PC-9 (cell line): ENCODE measurements around the gene DEFB114. TPM values are rescaled to one million over a fixed set of nuclear protein-coding genes. Genes with fewer than 3 reads are reported as not detected.

Experiments used
- BruUV-seq: library from RNA; stranded (reverse); fragments of 400-500 nt; replicated peaks from 2 replicates; lab custom pipeline; 2021; lab: Mats Ljungman, UMichigan
- CTCF ChIA-PET: fragments of 300-600 bp; sonication (Branson Sonifier 250); formaldehyde crosslinking; loops from one replicate; lab custom pipeline; 2022; ENCODE audit warnings: antibody characterized with exemption; lab: Charles Lee
- POLR2A ChIA-PET: fragments of 300-600 bp; sonication (Branson Sonifier 250); formaldehyde crosslinking; loops from one replicate; lab custom pipeline; 2022; ENCODE audit warnings: antibody characterized with exemption; ENCODE audit not compliant: unreplicated experiment; lab: Charles Lee
- DNase-seq, 2 experiments: peaks; one replicate each; pipeline versions ENCODE4 v3.0.0 to v3.0.0-alpha.2; 2015 to 2022; ENCODE audit warnings: mixed read lengths in 1 of 2
- H2AFZ ChIP-seq: fragments of 200-600 bp; sonication (generic); 2 replicates; pipeline ENCODE4 v1.8.1; 2017; ENCODE audit warnings: antibody characterized with exemption
- H3F3A ChIP-seq: fragments of 200-600 bp; sonication (generic); 2 replicates; pipeline ENCODE4 v1.8.1; 2017; ENCODE audit warnings: antibody characterized with exemption, mild to moderate bottlenecking, low read depth; ENCODE audit not compliant: insufficient read depth
- H3K27ac ChIP-seq: fragments of 200-600 bp; sonication (generic); 2 replicates; pipeline ENCODE4 v1.6.1; 2016; ENCODE audit warnings: mixed run types
- H3K27me3 ChIP-seq: fragments of 200-600 bp; sonication (generic); 2 replicates; pipeline ENCODE4 v1.6.1; 2016; ENCODE audit warnings: low read depth, mixed run types; ENCODE audit not compliant: insufficient read depth
- H3K36me3 ChIP-seq: fragments of 200-600 bp; sonication (generic); 2 replicates; pipeline ENCODE4 v1.6.1; 2016; ENCODE audit warnings: low read depth, mixed run types
- H3K4me1 ChIP-seq: fragments of 200-600 bp; sonication (generic); replicated peaks from 2 replicates; pipeline ENCODE4 v1.6.1; 2016; ENCODE audit warnings: mixed run types; ENCODE audit not compliant: insufficient read depth
- H3K4me2 ChIP-seq: fragments of 200-600 bp; sonication (generic); 2 replicates; pipeline ENCODE4 v1.6.1; 2017; ENCODE audit warnings: mixed run types
- H3K4me3 ChIP-seq: fragments of 200-600 bp; sonication (generic); 2 replicates; pipeline ENCODE4 v1.6.1; 2016; ENCODE audit warnings: mixed run types
- H3K79me2 ChIP-seq: fragments of 200-600 bp; sonication (generic); 2 replicates; pipeline ENCODE4 v1.6.1; 2017; ENCODE audit warnings: low read depth, mixed run types
- H3K9me2 ChIP-seq: fragments of 200-600 bp; sonication (generic); 2 replicates; pipeline ENCODE4 v1.8.1; 2017; ENCODE audit warnings: mild to moderate bottlenecking; ENCODE audit not compliant: insufficient read depth
- H3K9me3 ChIP-seq: fragments of 200-600 bp; sonication (generic); 2 replicates; pipeline ENCODE4 v1.8.1; 2016; ENCODE audit warnings: low read depth; ENCODE audit not compliant: insufficient read depth
- H4K20me1 ChIP-seq: fragments of 200-600 bp; sonication (generic); 2 replicates; pipeline ENCODE4 v1.8.1; 2017; ENCODE audit not compliant: insufficient read depth
- EZH2 ChIP-seq: fragments of 200-600 bp; sonication (generic); IDR thresholded peaks from 2 replicates; pipeline ENCODE4 v1.8.0; 2017; ENCODE audit warnings: antibody characterized with exemption, low read depth
- intact Hi-C: fragments of 100-400 bp; cut with micrococcal nuclease; formaldehyde crosslinking; loops from one replicate; pipeline ENCODE4 v1.10.0; 2022; ENCODE audit not compliant: unreplicated experiment
- total RNA-seq: library from RNA; stranded (reverse); gene quantifications from 2 replicates; pipeline ENCODE4 v1.2.3, GENCODE V29; 2021
- TF ChIP-seq, protein P1 (sequence below): fragments of 200-600 bp; sonication (generic); conservative IDR thresholded peaks from 2 replicates; pipeline ENCODE4 v1.6.1; 2017; ENCODE audit warnings: mixed run types, antibody characterized with exemption, mild to moderate bottlenecking, moderate library complexity

The DEFB114 gene
- total RNA-seq, 1 experiment from 2014 or later: not detected

DNA sequence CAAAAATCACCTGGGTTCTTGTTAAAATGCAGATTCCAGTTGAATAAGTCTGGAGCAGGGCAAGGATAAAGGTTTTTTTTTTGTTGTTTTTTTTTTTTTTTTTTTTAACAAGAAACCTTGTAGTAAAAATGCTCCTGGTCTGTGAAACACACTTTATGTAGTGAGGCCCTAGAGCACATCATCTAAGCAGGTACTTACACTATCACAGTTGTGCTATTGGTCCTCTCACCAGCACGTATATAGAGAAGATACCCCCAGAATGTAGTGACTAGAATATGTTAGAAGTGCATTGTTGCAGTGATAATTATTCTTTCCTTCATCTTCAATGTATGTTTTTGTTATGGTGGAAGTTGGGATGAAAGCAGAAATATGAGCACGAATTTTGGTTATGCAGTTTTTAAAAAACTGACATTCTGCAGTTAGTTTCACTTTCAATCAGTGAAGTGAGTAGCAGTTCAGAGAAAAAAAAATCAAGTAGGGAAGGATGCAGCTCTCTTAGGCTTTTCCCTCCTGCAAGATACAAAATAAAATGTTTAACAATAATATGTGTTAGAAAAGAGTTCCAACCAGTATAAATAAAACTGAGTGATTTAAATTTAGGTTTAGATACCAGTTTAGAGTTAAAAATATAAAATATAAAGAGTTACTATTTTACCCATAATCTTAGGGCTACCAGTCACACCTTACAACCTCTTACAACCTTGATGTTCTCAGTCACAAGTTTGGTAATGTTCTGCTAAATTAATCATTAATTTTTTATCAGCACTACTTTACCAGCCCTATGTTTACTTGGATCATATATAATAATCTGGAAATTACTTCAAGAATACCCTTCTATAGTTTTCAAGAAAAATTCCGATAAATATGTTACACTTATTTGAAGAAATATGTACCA is 14.6 kb upstream of the DEFB114 start:
- DNase-seq: no peak
- ChIA-PET POLR2A (no interaction called here), CTCF (no interaction called here)
- Histone ChIP-seq H3K9me2 (no peaks in the 10 kb centered on the region; the same call in 1 of the 2 replicates), H4K20me1 (no peaks in the 10 kb centered on the region), H3K4me2 (peak overlapping the region; percentile 69), H3K9me3 (no peaks in the 10 kb centered on the region), H2AFZ (peak overlapping the region; percentile 78), H3K36me3 (no peaks in the 10 kb centered on the region), H3K4me3 (peak overlapping the region; percentile 50), H3K79me2 (no peaks in the 10 kb centered on the region), H3K4me1 (no peaks in the 10 kb centered on the region; the same call in 1 of the 2 replicates), H3F3A (no peaks in the 10 kb centered on the region), H3K27ac (no peak overlapping the region), H3K27me3 (no peaks in the 10 kb centered on the region)
- TF ChIP-seq, protein P1, sequence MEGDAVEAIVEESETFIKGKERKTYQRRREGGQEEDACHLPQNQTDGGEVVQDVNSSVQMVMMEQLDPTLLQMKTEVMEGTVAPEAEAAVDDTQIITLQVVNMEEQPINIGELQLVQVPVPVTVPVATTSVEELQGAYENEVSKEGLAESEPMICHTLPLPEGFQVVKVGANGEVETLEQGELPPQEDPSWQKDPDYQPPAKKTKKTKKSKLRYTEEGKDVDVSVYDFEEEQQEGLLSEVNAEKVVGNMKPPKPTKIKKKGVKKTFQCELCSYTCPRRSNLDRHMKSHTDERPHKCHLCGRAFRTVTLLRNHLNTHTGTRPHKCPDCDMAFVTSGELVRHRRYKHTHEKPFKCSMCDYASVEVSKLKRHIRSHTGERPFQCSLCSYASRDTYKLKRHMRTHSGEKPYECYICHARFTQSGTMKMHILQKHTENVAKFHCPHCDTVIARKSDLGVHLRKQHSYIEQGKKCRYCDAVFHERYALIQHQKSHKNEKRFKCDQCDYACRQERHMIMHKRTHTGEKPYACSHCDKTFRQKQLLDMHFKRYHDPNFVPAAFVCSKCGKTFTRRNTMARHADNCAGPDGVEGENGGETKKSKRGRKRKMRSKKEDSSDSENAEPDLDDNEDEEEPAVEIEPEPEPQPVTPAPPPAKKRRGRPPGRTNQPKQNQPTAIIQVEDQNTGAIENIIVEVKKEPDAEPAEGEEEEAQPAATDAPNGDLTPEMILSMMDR: no peak
- no peak for TF ChIP-seq EZH2
- intact Hi-C loops: no loop called here
- BruUV-seq: no TSS peak

DNA sequence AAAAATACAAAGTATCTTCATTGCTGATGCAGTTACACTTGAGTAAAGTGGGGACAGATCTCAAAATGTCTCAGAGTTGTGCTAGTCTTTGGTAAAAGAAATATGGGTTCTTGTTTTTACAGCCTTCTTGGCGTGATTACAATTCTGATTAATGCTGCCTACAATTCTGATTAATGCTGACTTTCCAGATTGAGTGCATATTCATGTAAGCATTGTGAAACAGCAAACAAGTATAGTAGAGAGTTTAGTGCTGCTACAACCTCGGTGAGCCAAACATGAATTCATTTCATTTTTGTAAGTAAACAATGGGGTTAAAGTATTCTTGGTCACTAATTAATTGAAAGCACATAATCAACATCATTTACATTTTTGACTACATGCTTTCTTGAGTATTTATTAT is 5.6 kb upstream of the DEFB114 start, which contains the start of gene DEFB113:
Gene DEFB113 (minus strand): TSS at position 21 of the 400 bp plus-strand sequence. CDS start 0 bp downstream, at position 21.
- ChIA-PET POLR2A (no interaction called here), CTCF (no interaction called here)
- DNase-seq: no peak
- TF ChIP-seq, protein P1: no peak
- no peak for TF ChIP-seq EZH2
- Histone ChIP-seq H3K4me1 (no peaks in the 10 kb centered on the region), H3K4me2 (no peak within 1 kb of the TSS), H3K27ac (no peak within 1 kb of the TSS), H3K9me2 (no peaks in the 10 kb centered on the region; the same call in 1 of the 2 replicates), H4K20me1 (no peaks in the 10 kb centered on the region), H3K9me3 (no peaks in the 10 kb centered on the region), H3K27me3 (no peaks in the 10 kb centered on the region), H3K79me2 (no peaks in the 10 kb centered on the region), H2AFZ (no peak within 1 kb of the TSS), H3K4me3 (no peak within 1 kb of the TSS), H3K36me3 (no peaks in the 10 kb centered on the region), H3F3A (no peaks in the 10 kb centered on the region)
- no TSS peak for BruUV-seq
- intact Hi-C loops: no loop called here

DNA sequence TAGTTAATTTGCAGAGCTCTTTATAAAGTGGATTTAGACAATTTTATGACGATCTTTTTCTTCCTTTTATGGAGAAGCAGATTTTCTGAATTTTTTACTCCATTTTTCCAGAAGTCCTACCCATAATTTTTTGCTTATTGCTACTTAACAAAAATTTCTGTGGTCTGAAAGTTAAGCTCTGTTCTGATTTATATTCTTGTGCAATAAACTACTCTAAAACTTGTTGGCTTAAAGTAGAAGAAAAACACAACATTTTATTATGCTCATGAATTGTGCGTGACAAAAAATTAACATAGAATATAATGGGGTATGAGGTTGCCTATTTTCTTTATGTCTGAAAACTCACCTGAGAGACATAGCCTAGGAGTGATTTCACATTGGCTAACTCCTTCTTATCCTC is 2.9 kb upstream of the DEFB114 start:
- Histone ChIP-seq H3K27ac (no peak overlapping the region), H3K9me3 (no peaks in the 10 kb centered on the region), H3K4me2 (no peak overlapping the region), H4K20me1 (no peaks in the 10 kb centered on the region), H2AFZ (no peak overlapping the region), H3K9me2 (no peaks in the 10 kb centered on the region; the same call in 1 of the 2 replicates), H3F3A (no peaks in the 10 kb centered on the region), H3K79me2 (no peaks in the 10 kb centered on the region), H3K4me1 (no peaks in the 10 kb centered on the region), H3K27me3 (no peaks in the 10 kb centered on the region), H3K36me3 (no peaks in the 10 kb centered on the region), H3K4me3 (no peak overlapping the region)
- DNase-seq: no peak
- intact Hi-C loops: no loop called here
- TF ChIP-seq EZH2: no peak
- TF ChIP-seq, protein P1: no peak
- no TSS peak for BruUV-seq
- POLR2A ChIA-PET: no interaction called here
- CTCF ChIA-PET: no interaction called here
